Naive thymus-derived CD4-positive, alpha-beta T cell (primary cell): Measurements from ENCODE around the gene PLOD2. TPM values are rescaled to one million over a fixed set of nuclear protein-coding genes. Genes with fewer than 3 reads are reported as not detected.

Experiments used
- ATAC-seq: fragments of 150-1000 bp; cut with Tn5 transposase; 2 replicates; pipeline ENCODE4 v1.10.0; 2021; ENCODE audit warnings: mild to moderate bottlenecking, moderate library complexity
- CTCF ChIA-PET: fragments of 350-600 bp; sonication (Branson Sonifier 250); formaldehyde crosslinking; loops from one replicate; lab custom pipeline; 2021; ENCODE audit warnings: antibody characterized with exemption; lab: Charles Lee
- POLR2A ChIA-PET: fragments of 350-600 bp; sonication (Branson Sonifier 250); formaldehyde crosslinking; loops from one replicate; lab custom pipeline; 2021; ENCODE audit warnings: antibody characterized with exemption, inconsistent platforms; lab: Charles Lee
- DNase-seq, 9 donors: peaks; one replicate each; pipeline versions ENCODE4 v3.0.0 to v3.0.0-alpha.2; 2020 to 2022; ENCODE audit warnings: mixed read lengths in 1 of 9
- H3K27ac ChIP-seq: one replicate; pipeline ENCODE4 v1.7.0; 2013; ENCODE audit warnings: mild to moderate bottlenecking, low read depth, low read length, moderate library complexity
- H3K27me3 ChIP-seq, 2 donors: one replicate each; pipeline ENCODE4 v1.7.0; 2013; ENCODE audit warnings: low read length in 2 of 2, mild to moderate bottlenecking in 2 of 2, moderate library complexity in 2 of 2; ENCODE audit not compliant: control insufficient read depth in 2 of 2, insufficient read depth in 2 of 2
- H3K36me3 ChIP-seq, 3 experiments: 1 replicate in 2 of 3; 2 replicates in 1 of 3; pipeline ENCODE4 v1.7.0; 2013; ENCODE audit warnings: low read length in 3 of 3, mild to moderate bottlenecking in 3 of 3, moderate library complexity in 1 of 3; ENCODE audit not compliant: insufficient read depth in 3 of 3, control insufficient read depth in 2 of 3
- H3K4me1 ChIP-seq, 2 donors: one replicate each; pipeline ENCODE4 v1.7.0; 2013; ENCODE audit warnings: low read length in 2 of 2, mild to moderate bottlenecking in 2 of 2, moderate library complexity in 1 of 2; ENCODE audit not compliant: control insufficient read depth in 2 of 2, insufficient read depth in 2 of 2
- H3K4me3 ChIP-seq: 2 replicates; pipeline ENCODE4 v1.7.0; 2013; ENCODE audit warnings: mild to moderate bottlenecking, low read length
- H3K9me3 ChIP-seq, 3 experiments: 1 replicate in 2 of 3; 2 replicates in 1 of 3; pipeline ENCODE4 v1.7.0; 2013; ENCODE audit warnings: low read length in 3 of 3; ENCODE audit not compliant: control insufficient read depth in 2 of 3
- H3K27ac Mint-ChIP-seq, 9 donors: one replicate each; pipeline ENCODE4 v1.8.0; 2020 to 2022; ENCODE audit warnings: mixed read lengths in 9 of 9, mild to moderate bottlenecking in 8 of 9, moderate library complexity in 5 of 9, inconsistent platforms in 2 of 9
- H3K27me3 Mint-ChIP-seq, 5 donors: one replicate each; pipeline ENCODE4 v1.8.0; 2021 to 2022; ENCODE audit warnings: mixed read lengths in 5 of 5, mild to moderate bottlenecking in 1 of 5
- H3K36me3 Mint-ChIP-seq, 5 donors: one replicate each; pipeline ENCODE4 v1.8.0; 2020 to 2022; ENCODE audit warnings: mixed read lengths in 5 of 5, mild to moderate bottlenecking in 3 of 5, inconsistent platforms in 1 of 5
- H3K4me1 Mint-ChIP-seq, 7 donors: one replicate each; pipeline ENCODE4 v1.8.0; 2020 to 2022; ENCODE audit warnings: mixed read lengths in 7 of 7, mild to moderate bottlenecking in 3 of 7, inconsistent platforms in 1 of 7
- H3K4me3 Mint-ChIP-seq, 10 donors: one replicate each; pipeline ENCODE4 v1.8.0; 2020 to 2022; ENCODE audit warnings: mild to moderate bottlenecking in 10 of 10, mixed read lengths in 10 of 10, moderate library complexity in 6 of 10, inconsistent platforms in 2 of 10
- H3K9me3 Mint-ChIP-seq, 11 donors: one replicate each; pipeline ENCODE4 v1.8.0; 2020 to 2022; ENCODE audit warnings: mixed read lengths in 11 of 11, mild to moderate bottlenecking in 4 of 11, inconsistent platforms in 1 of 11, moderate library complexity in 1 of 11
- intact Hi-C, 2 donors: fragments of 100-400 bp; cut with micrococcal nuclease; formaldehyde crosslinking; loops; one replicate each; pipeline ENCODE4 v1.15.1; 2023
- polyA plus RNA-seq, 2 donors: library from polyadenylated mRNA; unstranded; fragments of 300-500 nt; fragmentation: Illumina TruSeq; gene quantifications; one replicate each; pipeline ENCODE4 v1.2.3, GENCODE V29; 2021
- total RNA-seq, 6 experiments: library from RNA in 5 of 6; stranded (reverse) in 5 of 6; gene quantifications; 1 replicate in 5 of 6; 2 replicates in 1 of 6; pipeline ENCODE4 v1.2.3 and lab custom pipeline; 2021 to 2026

PLOD2 gene
- total and polyA plus RNA-seq, 7 experiments from 2014 or later: 0.34 to 1.4 TPM; not detected in 5

DNA sequence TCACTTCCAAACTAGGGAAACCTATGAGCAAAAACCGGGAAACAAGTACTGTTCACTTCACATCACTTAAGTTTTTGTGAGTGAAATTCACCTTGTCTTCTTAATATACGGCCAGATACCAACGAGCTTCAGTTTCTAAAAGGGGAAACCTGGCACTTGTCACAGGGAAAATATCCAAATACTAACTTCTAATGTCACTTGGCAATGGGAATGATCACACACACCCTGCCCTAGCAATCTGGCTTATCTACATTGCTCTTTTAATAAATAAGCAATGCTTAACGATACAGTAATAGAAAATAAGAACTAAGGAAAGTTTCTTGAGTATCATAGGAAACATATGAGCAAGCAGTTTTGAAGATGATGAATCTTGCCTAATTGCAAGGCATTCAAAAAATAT lies 34.6 kb upstream of the PLOD2 start:
- ChIA-PET CTCF (no interaction called here), POLR2A (no interaction called here)
- no peak for DNase-seq
- Histone ChIP-seq H3K4me3 (no peak overlapping the region), H3K27me3 (no peaks in the 10 kb centered on the region), H3K36me3 (no peaks in the 10 kb centered on the region), H3K4me1 (no peaks in the 10 kb centered on the region), H3K9me3 (no peaks in the 10 kb centered on the region), H3K27ac (no peak overlapping the region)
- intact Hi-C loops: no loop called here
- Mint-ChIP-seq H3K27ac (no peak overlapping the region), H3K36me3 (no peaks in the 10 kb centered on the region), H3K4me3 (no peak overlapping the region), H3K27me3 (peaks cover 0 to 14% (median 6%) of the 10 kb centered on the region in 5 donors), H3K9me3 (no peaks in the 10 kb centered on the region), H3K4me1 (no peaks in the 10 kb centered on the region)
- no peak for ATAC-seq

DNA sequence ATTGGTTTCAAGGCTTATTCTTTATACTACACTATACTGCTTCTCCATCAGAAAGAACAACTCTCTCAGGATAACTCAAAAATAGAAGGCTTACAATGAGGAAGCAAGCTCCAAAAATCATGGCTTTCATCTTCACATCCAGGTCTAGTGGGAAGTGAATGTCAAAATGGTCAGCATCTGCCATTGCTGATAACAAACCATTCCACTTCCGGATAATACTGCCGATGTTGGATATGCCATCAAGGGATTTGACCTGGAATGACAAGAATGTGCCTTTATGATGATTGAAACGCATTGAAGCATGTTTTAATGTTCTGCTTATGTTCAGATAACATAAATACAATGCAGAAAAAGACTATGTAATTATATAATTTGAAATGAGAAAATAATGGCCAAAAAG lies 34.0 kb upstream of the PLOD2 start:
- Histone ChIP-seq H3K9me3 (no peaks in the 10 kb centered on the region), H3K36me3 (no peaks in the 10 kb centered on the region), H3K27me3 (no peaks in the 10 kb centered on the region), H3K4me3 (no peak overlapping the region), H3K27ac (no peak overlapping the region), H3K4me1 (no peaks in the 10 kb centered on the region)
- POLR2A ChIA-PET: no interaction called here
- no peaks in the 10 kb centered on the region for H3K9me3 Mint-ChIP-seq
- H3K27me3 Mint-ChIP-seq: peaks cover 0 to 16% (median 6%) of the 10 kb centered on the region in 5 donors
- DNase-seq (no peak), ATAC-seq (no peak)
- intact Hi-C loops: no loop called here
- CTCF ChIA-PET: no interaction called here
- no peaks in the 10 kb centered on the region for H3K36me3 Mint-ChIP-seq
- no peak overlapping the region for H3K4me3 Mint-ChIP-seq
- H3K27ac Mint-ChIP-seq: no peak overlapping the region
- no peaks in the 10 kb centered on the region for H3K4me1 Mint-ChIP-seq

DNA sequence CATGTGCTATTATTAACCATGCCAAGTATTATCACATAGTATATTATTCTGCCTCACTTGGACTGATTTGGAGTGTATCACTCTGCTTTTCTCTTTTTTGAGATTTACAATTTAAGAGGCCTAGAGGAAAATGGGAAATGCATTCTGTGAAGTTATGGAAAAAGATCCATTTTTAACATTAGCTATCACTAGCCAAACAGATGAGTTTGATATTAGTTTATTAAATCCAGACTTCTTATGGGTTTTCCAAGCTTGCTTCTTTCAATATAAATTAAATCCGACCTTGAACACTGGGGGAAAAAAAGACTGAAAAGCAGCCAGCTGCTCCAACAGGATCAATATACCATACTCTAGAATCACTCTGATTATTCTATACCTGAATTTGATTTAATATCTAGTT lies 30.1 kb upstream of the PLOD2 start:
- Mint-ChIP-seq H3K4me3 (no peak overlapping the region), H3K27ac (no peak overlapping the region), H3K36me3 (no peaks in the 10 kb centered on the region), H3K27me3 (peaks cover 0 to 26% (median 5%) of the 10 kb centered on the region in 5 donors), H3K9me3 (no peaks in the 10 kb centered on the region), H3K4me1 (no peaks in the 10 kb centered on the region)
- Histone ChIP-seq H3K27ac (no peak overlapping the region), H3K36me3 (no peaks in the 10 kb centered on the region), H3K27me3 (no peaks in the 10 kb centered on the region), H3K4me3 (no peak overlapping the region), H3K4me1 (no peaks in the 10 kb centered on the region), H3K9me3 (no peaks in the 10 kb centered on the region)
- POLR2A ChIA-PET: no interaction called here
- CTCF ChIA-PET: interaction anchor here (0.6 to 1.0 kb wide), 2 partner anchors 50 to 395 kb away, joined by 3 read pairs; no protein-coding TSS in a partner anchor
- intact Hi-C loops: no loop called here
- DNase-seq: no peak
- no peak for ATAC-seq

DNA sequence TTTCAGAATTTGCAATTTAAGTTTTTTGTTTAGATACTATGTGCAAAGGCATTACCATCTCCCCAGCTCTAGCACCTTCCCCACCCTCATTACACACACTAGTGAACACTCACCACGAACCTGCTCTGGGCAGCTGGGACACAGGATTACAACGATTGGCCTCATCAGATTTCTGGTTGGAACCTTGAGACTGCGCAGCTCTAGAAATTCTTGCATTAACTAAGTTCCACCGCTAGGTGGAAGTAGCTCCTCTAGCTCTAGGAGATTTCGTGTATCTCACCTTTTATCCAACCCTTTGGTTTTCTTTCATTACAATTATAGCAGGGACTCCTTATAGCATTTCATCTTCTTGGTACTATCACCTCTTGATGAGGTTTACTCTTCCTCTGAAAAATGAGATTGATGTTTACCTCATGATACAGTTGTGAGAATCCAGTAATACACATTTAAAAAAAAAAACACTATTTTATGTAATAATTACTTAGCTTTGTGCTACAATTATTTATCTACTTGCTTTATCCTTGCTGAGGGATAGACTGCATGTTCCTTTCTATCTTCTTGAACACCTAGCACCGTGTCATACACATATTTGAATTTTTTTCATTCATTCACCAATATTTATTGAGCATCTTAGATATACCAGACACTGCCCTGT lies 28.7 kb upstream of the PLOD2 start:
- CTCF ChIA-PET: interaction anchor here (0.6 to 1.6 kb wide), 6 partner anchors 29 to 500 kb away, joined by 3 to 8 read pairs (median 3); partner anchors contain the start of gene PLOD2
- Histone ChIP-seq H3K4me3 (no peak overlapping the region), H3K9me3 (no peaks in the 10 kb centered on the region), H3K4me1 (no peaks in the 10 kb centered on the region), H3K27ac (no peak overlapping the region), H3K27me3 (no peaks in the 10 kb centered on the region), H3K36me3 (no peaks in the 10 kb centered on the region)
- Mint-ChIP-seq H3K27me3 (peaks cover 0 to 26% (median 5%) of the 10 kb centered on the region in 5 donors), H3K27ac (no peak overlapping the region), H3K4me1 (no peaks in the 10 kb centered on the region), H3K36me3 (no peaks in the 10 kb centered on the region), H3K4me3 (no peak overlapping the region), H3K9me3 (no peaks in the 10 kb centered on the region)
- peak in 5 of 9 donors; percentile 11 to 34 (median 12) for DNase-seq
- POLR2A ChIA-PET: no interaction called here
- intact Hi-C loops: loop anchor here (1.0 to 2.0 kb wide), 5 partner anchors 125 to 452 kb away; no protein-coding TSS in a partner anchor
- peak; percentile 70 for ATAC-seq

DNA sequence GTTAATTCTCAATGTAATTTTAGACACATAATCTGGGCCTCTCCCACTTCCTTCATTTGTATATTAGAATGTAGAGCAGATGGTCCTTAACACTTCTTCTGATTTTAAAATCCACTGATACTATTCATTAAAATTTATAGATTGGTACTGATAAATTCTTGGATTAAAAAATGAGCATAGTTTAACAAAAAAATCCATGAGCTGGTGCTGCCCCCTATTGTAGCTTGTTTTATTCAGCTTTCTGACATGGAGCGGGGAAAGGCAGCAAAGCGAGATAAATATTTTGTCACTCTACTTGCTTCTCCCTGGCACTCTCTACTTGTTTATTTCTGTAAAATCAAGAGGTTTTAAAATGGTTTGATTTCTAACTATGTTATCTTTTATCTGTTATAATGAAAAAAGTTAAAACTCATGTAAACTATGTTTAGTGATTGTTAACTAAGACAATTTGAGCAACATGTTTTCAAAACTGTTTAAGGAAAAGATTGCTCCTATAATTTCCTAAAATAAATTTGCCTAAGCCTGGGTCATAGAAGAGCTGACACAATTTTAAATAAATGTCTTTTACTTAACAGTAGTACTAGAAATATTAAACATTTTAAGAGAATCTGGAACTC lies 26.5 kb upstream of the PLOD2 start:
- no peaks in the 10 kb centered on the region for H3K36me3 Mint-ChIP-seq
- no peaks in the 10 kb centered on the region for H3K4me1 ChIP-seq
- no peaks in the 10 kb centered on the region for H3K9me3 Mint-ChIP-seq
- H3K27me3 ChIP-seq: no peaks in the 10 kb centered on the region
- DNase-seq: no peak
- H3K27me3 Mint-ChIP-seq: peaks cover 0 to 17% (median 7%) of the 10 kb centered on the region in 5 donors
- ChIA-PET POLR2A (no interaction called here), CTCF (no interaction called here)
- H3K4me1 Mint-ChIP-seq: no peaks in the 10 kb centered on the region
- H3K4me3 Mint-ChIP-seq: no peak overlapping the region
- no peak for ATAC-seq
- no peak overlapping the region for H3K27ac Mint-ChIP-seq
- H3K36me3 ChIP-seq: no peaks in the 10 kb centered on the region
- no peak overlapping the region for H3K27ac ChIP-seq
- intact Hi-C loops: no loop called here
- H3K4me3 ChIP-seq: no peak overlapping the region
- H3K9me3 ChIP-seq: no peaks in the 10 kb centered on the region

DNA sequence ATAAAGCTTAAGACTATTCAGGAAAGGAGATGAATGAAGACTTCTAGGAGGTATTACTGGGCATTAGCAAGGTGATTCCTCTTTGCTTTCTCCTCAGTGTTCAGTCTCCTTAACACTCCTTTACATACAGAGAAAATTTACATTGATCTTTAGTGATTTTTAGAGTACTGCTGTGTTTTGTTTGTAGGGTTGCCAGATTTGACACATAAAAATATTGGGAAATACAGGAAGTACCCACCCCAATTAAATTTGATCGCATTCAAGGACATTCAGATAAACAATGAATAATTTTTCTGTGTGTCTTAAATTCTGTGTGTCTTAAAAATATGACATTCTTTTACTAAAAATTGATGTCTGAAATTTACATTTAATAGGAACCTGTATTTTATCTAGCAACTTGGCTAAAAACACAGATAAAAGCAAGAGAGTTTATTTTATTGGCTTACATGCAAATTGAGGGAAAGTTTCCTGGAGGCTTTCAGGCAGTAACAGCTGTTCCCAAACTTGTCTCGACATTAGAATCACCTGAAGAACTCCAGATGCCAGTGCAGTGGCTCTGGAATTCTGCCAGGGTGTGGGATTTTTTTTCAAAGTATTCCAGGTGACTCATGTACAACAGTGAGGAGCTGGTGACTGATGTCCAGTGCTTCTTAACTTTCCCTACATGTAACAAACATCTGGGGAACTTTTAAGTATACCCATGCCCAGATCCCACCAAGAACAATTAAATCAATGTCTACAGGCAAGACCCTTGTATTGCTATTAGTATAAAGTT lies 23.4 kb upstream of the PLOD2 start:
- Mint-ChIP-seq H3K27ac (no peak overlapping the region), H3K9me3 (peaks cover 0 to 2% (median 0%) of the 10 kb centered on the region in 11 donors), H3K27me3 (peaks cover 2 to 7% (median 6%) of the 10 kb centered on the region in 5 donors), H3K4me1 (no peaks in the 10 kb centered on the region), H3K4me3 (no peak overlapping the region), H3K36me3 (no peaks in the 10 kb centered on the region)
- DNase-seq (no peak), ATAC-seq (no peak)
- Histone ChIP-seq H3K27ac (no peak overlapping the region), H3K36me3 (no peaks in the 10 kb centered on the region), H3K27me3 (no peaks in the 10 kb centered on the region), H3K9me3 (no peaks in the 10 kb centered on the region), H3K4me3 (no peak overlapping the region), H3K4me1 (no peaks in the 10 kb centered on the region)
- intact Hi-C loops: no loop called here
- POLR2A ChIA-PET: no interaction called here
- CTCF ChIA-PET: no interaction called here
